GM06990 (cell line): Measurements from ENCODE around the gene NUMA1.

Experiments
- DNase-seq: peaks from one replicate; pipeline ENCODE4 v3.0.0-alpha.2; 2011; ENCODE audit not compliant: insufficient read length; ENCODE audit errors: extremely low read depth
- H3K27me3 ChIP-seq: replicated peaks from 2 replicates; pipeline ENCODE4 v1.6.0; 2011; ENCODE audit warnings: low read length; ENCODE audit not compliant: control insufficient read depth, insufficient read depth
- H3K36me3 ChIP-seq: 2 replicates; pipeline ENCODE4 v1.5.1; 2011; ENCODE audit warnings: low read length; ENCODE audit not compliant: control insufficient read depth, insufficient read depth
- H3K4me3 ChIP-seq: replicated peaks from 2 replicates; pipeline ENCODE4 v1.5.1; 2011; ENCODE audit warnings: low read depth, mild to moderate bottlenecking, control low read depth, low read length
- TF ChIP-seq, protein P1 (sequence below): IDR thresholded peaks from 2 replicates; pipeline ENCODE4 v1.5.1; 2011; ENCODE audit warnings: low read length, control low read depth, mild to moderate bottlenecking, inconsistent platforms; ENCODE audit not compliant: insufficient read depth, poor library complexity, severe bottlenecking

NUMA1 gene

GRCh38 chr11:72078477-72078876 is 1.9 kb downstream of the NUMA1 start:
- DNase-seq, result no peak
- TF ChIP-seq, protein P1, sequence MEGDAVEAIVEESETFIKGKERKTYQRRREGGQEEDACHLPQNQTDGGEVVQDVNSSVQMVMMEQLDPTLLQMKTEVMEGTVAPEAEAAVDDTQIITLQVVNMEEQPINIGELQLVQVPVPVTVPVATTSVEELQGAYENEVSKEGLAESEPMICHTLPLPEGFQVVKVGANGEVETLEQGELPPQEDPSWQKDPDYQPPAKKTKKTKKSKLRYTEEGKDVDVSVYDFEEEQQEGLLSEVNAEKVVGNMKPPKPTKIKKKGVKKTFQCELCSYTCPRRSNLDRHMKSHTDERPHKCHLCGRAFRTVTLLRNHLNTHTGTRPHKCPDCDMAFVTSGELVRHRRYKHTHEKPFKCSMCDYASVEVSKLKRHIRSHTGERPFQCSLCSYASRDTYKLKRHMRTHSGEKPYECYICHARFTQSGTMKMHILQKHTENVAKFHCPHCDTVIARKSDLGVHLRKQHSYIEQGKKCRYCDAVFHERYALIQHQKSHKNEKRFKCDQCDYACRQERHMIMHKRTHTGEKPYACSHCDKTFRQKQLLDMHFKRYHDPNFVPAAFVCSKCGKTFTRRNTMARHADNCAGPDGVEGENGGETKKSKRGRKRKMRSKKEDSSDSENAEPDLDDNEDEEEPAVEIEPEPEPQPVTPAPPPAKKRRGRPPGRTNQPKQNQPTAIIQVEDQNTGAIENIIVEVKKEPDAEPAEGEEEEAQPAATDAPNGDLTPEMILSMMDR, result no peak
- Histone ChIP-seq H3K4me3 (no peak overlapping the region), H3K36me3 (no peaks in the 10 kb centered on the region), H3K27me3 (no peaks in the 10 kb centered on the region)

DNA sequence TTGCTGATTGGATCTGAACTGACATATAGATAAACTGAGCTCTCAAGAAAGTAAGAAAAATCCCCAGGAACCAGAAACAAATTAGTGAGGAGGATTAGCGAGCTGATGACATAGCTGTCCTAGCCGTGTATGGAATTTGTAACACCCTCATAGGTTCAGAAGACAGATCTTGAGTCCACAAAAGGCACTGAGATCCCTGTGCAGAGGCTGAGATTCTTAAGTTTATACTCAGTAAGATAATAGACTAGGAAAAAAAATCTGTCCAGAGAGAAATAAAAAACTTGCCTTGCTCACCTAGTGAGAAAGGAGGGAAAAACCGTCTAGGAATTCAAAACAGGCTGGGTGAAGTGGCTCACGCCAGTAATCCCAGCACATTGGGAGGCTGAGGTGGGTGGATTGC is 4.6 kb downstream of the NUMA1 start:
- no peak overlapping the region for H3K4me3 ChIP-seq
- no peak for DNase-seq
- H3K27me3 ChIP-seq, result no peaks in the 10 kb centered on the region
- no peaks in the 10 kb centered on the region for H3K36me3 ChIP-seq
- TF ChIP-seq, protein P1, result no peak

DNA sequence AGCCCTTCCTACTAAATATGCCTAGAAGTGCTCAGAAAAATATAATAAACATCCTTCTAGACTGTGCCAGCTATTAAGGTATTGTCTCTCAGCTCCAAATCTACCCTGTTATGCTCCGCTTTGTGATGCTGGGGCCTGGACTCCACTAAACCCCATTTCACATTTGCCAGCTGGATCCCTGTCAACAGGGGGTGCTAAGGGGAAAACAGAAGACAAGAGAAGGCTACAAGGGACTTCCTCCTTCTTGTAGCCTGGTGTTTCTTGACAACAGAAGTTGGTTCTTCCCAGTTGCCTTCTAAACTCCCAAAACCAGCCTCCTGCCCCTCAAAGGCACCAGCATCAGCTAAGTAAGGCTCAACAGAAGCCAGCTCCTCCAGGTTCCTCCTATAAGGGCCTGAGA is 5.2 kb downstream of the NUMA1 start:
- TF ChIP-seq, protein P1, result peak; percentile 50
- Histone ChIP-seq H3K4me3 (no peak overlapping the region), H3K36me3 (no peaks in the 10 kb centered on the region), H3K27me3 (no peaks in the 10 kb centered on the region)
- no peak for DNase-seq

DNA sequence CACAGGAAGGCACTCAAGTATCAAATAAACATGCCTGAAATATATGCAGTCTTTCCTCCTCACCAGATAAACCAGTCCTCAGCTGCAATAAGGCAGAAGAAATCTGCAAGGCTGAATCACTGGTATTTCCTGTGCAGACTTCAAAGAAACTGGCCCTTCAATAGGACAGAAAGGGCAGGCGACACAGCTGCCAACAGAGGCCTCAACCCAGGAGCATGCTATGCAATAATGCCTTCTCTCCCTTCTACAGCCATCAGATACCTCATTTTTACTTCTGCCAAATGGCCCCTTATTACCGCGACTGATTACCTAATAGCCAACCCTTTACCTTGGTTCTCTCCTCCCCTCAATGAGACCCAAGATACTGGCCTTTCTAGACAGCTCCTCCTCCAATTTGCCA is 8.0 kb downstream of the NUMA1 start:
- H3K36me3 ChIP-seq, result no peaks in the 10 kb centered on the region
- DNase-seq, result no peak
- TF ChIP-seq, protein P1, result no peak
- no peak overlapping the region for H3K4me3 ChIP-seq
- no peaks in the 10 kb centered on the region for H3K27me3 ChIP-seq

GRCh38 chr11:72070491-72070890 is 9.9 kb downstream of the NUMA1 start:
- no peak overlapping the region for H3K4me3 ChIP-seq
- DNase-seq, result no peak
- H3K27me3 ChIP-seq, result no peaks in the 10 kb centered on the region
- TF ChIP-seq, protein P1, result no peak
- no peaks in the 10 kb centered on the region; the same call in 1 of the 2 replicates for H3K36me3 ChIP-seq

GRCh38 chr11:72069787-72070251 is 10.5 kb downstream of the NUMA1 start:
- DNase-seq, result peak; percentile 25
- TF ChIP-seq, protein P1, result no peak
- H3K4me3 ChIP-seq, result peak overlapping the region; percentile 44
- no peaks in the 10 kb centered on the region; the same call in 1 of the 2 replicates for H3K36me3 ChIP-seq
- no peaks in the 10 kb centered on the region for H3K27me3 ChIP-seq
